Measurements from ENCODE around the gene DLGAP1.

- TF ChIP-seq, protein P1, sequence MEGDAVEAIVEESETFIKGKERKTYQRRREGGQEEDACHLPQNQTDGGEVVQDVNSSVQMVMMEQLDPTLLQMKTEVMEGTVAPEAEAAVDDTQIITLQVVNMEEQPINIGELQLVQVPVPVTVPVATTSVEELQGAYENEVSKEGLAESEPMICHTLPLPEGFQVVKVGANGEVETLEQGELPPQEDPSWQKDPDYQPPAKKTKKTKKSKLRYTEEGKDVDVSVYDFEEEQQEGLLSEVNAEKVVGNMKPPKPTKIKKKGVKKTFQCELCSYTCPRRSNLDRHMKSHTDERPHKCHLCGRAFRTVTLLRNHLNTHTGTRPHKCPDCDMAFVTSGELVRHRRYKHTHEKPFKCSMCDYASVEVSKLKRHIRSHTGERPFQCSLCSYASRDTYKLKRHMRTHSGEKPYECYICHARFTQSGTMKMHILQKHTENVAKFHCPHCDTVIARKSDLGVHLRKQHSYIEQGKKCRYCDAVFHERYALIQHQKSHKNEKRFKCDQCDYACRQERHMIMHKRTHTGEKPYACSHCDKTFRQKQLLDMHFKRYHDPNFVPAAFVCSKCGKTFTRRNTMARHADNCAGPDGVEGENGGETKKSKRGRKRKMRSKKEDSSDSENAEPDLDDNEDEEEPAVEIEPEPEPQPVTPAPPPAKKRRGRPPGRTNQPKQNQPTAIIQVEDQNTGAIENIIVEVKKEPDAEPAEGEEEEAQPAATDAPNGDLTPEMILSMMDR (IDR thresholded peaks at IDR 0.05 in 4 of 5, conservative IDR thresholded peaks at IDR 0.05 in 1 of 5) = no peak
- no peak for TF ChIP-seq POLR2A (IDR thresholded peaks at IDR 0.05)
These were observed 627.8 kb downstream of the DLGAP1 start for GRCh38 chr18:3827236-3827845.
